GM12872 (cell line): ENCODE measurements around the gene DSE.

ENCODE experiments used
- TF ChIP-seq, protein P1 (sequence below): IDR thresholded peaks from 3 replicates; pipeline ENCODE4 v1.5.1; 2011; ENCODE audit warnings: low read depth, mild to moderate bottlenecking, low read length, moderate library complexity; ENCODE audit not compliant: insufficient read depth

DSE gene

DNA sequence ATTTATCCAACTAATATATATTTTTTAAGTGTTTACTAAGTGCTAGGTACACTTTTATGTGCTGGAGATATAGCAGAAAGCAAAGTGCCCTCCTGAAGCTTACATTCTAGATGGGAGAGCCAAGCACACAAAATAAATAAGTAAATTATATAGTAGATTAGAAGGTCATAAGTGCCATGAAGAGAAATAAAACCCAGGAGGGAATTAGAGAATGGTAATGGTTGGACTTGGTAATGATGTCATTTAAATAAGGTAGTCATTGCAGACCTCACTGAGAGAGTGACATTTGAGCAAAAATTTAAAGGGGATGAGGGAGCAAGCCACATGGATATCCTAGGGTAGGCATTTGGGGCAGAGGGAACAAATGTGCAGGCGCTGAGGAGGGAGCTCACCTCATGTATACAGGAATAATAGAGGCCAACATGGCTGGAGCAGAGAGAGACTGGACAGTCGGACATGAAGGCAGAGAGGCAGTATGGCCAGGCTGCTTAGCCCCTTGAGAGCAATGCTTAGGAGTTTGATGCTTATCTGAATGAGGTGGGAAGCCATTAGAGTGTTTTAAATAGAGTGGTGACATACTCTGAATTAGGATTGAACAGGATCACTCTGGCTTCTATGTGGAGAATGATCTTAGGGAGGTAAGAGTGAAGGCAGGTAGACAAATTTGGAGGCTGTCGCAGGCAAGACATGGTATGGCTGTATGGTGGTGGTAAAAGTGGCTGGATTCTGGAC, 14.1 kb downstream of the DSE start:
- TF ChIP-seq, protein P1, sequence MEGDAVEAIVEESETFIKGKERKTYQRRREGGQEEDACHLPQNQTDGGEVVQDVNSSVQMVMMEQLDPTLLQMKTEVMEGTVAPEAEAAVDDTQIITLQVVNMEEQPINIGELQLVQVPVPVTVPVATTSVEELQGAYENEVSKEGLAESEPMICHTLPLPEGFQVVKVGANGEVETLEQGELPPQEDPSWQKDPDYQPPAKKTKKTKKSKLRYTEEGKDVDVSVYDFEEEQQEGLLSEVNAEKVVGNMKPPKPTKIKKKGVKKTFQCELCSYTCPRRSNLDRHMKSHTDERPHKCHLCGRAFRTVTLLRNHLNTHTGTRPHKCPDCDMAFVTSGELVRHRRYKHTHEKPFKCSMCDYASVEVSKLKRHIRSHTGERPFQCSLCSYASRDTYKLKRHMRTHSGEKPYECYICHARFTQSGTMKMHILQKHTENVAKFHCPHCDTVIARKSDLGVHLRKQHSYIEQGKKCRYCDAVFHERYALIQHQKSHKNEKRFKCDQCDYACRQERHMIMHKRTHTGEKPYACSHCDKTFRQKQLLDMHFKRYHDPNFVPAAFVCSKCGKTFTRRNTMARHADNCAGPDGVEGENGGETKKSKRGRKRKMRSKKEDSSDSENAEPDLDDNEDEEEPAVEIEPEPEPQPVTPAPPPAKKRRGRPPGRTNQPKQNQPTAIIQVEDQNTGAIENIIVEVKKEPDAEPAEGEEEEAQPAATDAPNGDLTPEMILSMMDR = no peak

DNA sequence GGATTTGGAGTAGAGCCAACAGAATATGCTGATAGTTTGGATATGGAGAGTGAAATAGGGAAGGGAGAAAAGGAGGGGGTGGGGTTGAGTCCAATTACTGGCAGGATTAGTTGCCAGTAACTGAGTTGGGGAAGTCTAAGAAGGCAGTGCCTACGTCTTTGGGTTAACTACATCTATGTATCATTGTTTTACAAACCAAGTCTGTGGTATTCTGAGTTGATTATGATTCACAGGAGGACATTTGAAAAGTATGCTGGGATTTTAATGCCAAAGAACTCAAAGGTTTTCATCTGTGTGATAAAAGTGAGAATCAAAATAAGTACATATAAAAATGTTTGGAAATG, 14.7 kb downstream of the DSE start:
- TF ChIP-seq, protein P1 = no peak

DNA sequence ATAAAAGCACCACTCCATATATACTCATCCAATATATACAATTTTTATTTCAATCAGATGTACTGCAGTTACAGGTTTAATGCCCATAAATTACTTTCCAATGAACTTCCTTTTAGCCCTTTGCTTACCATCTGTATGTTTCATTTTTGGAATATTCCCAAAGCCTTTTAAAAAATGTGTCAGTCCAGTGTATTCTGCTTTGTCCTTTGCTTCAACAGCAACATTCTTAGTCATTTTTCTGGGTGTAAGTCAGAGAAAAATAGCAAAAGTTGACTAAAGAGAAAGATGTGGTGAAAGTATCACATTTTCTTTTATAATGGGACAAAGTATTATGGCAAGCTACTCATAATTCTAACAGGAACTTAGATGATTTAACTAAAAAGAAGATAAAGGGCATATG, 15.2 kb downstream of the DSE start:
- TF ChIP-seq, protein P1 = no peak

DNA sequence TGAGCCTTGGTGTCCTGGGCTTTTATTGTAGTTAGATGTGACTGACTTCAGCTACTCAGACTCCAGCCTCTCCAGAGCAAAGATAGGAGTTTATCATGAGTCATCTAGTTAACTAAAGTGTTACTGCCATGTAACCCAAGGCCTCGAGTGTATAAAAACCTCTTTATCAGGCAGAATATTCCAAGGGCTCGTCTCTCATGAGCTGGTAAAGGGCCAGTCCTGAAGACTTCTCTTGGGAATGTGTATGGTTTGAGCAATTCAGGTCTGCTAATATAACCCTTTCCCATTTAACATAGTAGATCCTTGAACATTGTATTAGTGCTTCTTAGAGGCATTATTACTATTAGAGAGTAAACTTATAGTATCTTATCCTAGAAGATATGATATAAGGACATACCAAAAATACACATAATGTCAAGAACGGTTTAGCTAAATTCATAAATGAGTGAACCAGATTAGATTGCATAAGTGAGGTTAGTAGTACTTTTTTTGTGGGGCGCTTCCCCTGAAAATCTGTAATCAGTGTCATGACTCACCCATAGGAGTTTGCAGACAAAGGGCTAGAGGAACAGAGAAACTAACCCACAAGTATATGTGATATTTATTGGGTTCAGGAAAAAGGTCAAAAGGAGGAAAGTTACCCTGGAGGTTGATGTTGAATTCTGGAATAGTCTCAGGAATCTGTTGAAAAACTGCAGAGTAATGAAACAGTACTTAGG, 16.0 kb downstream of the DSE start:
- TF ChIP-seq, protein P1 = no peak

DNA sequence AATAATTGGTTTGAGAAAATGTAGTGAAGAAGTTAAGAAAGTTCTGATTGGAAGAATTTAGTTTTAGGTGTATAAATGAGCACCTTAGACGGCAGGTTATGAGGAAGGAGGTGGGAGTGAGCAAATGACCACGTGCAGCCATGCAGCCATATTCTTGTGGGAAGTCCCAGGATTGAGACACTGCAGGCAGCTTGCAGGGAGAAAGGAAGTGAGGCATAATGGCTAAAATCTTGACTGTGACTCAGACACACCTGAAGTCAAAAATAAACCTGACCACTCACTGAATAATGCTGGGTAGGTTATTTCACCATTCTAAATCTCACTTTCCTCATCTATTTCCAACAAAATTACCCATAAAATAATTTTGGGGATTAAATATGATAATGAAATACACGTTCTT, 16.6 kb downstream of the DSE start:
- TF ChIP-seq, protein P1 = no peak

DNA sequence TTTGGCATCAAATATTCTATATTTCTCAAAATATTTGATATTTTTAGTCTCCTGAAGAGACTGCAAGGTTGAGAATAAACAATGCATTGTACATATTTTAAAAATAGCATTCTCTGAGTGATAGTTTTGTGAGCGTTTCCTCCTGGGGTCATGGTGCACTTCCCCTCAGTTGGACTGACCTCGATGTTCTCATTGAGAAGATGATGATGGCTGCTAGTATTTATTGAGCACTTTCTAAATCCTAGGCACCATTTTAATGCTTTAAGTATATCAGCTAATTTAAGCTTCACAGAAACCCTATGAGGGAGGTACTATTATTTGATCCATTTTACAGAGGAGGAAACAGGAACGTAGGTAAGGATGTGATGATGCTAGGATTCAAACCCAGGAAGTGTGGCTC, 18.2 kb downstream of the DSE start:
- TF ChIP-seq, protein P1 = no peak

DNA sequence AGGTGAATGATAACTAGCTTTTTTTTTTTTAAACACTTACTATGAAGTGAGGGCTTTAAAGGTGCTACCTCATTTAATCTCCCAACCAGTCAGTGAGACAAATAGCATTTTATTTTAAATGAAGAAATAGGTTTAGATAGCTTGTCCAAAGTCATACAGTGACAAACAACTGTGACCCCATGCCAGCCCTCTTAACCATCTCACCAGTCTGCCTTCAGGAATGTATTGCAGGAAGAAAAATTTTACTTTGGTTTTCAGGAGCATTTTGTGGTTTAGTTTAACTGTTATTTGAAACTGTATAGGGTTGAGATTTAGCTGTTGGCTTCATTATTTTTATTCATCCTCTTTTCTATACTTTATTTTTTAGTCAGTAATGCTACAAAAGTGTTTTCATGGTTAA, 18.6 kb downstream of the DSE start:
- TF ChIP-seq, protein P1 = no peak
